HUES6 (cell line): ENCODE data around the gene JMJD4.

Source experiments
- H3K27ac ChIP-seq: 2 replicates; pipeline ENCODE4 v1.7.0; 2013; ENCODE audit warnings: low read depth, mild to moderate bottlenecking, low read length, inconsistent platforms
- H3K27me3 ChIP-seq: 2 replicates; pipeline ENCODE4 v1.6.1; 2013; ENCODE audit warnings: low read length; ENCODE audit not compliant: control insufficient read depth, insufficient read depth
- H3K36me3 ChIP-seq: 2 replicates; pipeline ENCODE4 v1.6.1; 2013; ENCODE audit warnings: low read length; ENCODE audit not compliant: control insufficient read depth, insufficient read depth
- H3K4me1 ChIP-seq: 2 replicates; pipeline ENCODE4 v1.6.1; 2013; ENCODE audit warnings: low read length; ENCODE audit not compliant: control insufficient read depth, insufficient read depth
- H3K4me3 ChIP-seq: 2 replicates; pipeline ENCODE4 v1.5.1; 2013; ENCODE audit warnings: low read depth, low read length
- H3K9ac ChIP-seq: one replicate; pipeline ENCODE4 v1.6.1; 2013; ENCODE audit warnings: mild to moderate bottlenecking, low read length
- H3K9me3 ChIP-seq: 2 replicates; pipeline ENCODE4 v1.6.1; 2013; ENCODE audit warnings: low read depth, low read length; ENCODE audit not compliant: control insufficient read depth, insufficient read depth

JMJD4 gene

GRCh38 chr1:227747948-227748495 is 12.9 kb upstream of the JMJD4 start:
- H3K4me1 ChIP-seq = no peaks in the 10 kb centered on the region
- H3K4me3 ChIP-seq = no peak overlapping the region
- H3K9me3 ChIP-seq = no peaks in the 10 kb centered on the region
- peaks cover 46% of the 10 kb centered on the region for H3K36me3 ChIP-seq
- H3K27me3 ChIP-seq = no peaks in the 10 kb centered on the region
- H3K9ac ChIP-seq = no peak overlapping the region
- no peak overlapping the region for H3K27ac ChIP-seq

GRCh38 chr1:227747382-227747781 is 12.3 kb upstream of the JMJD4 start:
- H3K9ac ChIP-seq = no peak overlapping the region
- H3K9me3 ChIP-seq = no peaks in the 10 kb centered on the region
- peaks cover 42% of the 10 kb centered on the region for H3K36me3 ChIP-seq

GRCh38 chr1:227746676-227747075 is 11.6 kb upstream of the JMJD4 start:
- Histone ChIP-seq H3K27me3 (no peaks in the 10 kb centered on the region), H3K9me3 (no peaks in the 10 kb centered on the region), H3K4me1 (no peaks in the 10 kb centered on the region), H3K4me3 (no peak overlapping the region), H3K9ac (no peak overlapping the region), H3K27ac (no peak overlapping the region), H3K36me3 (peaks cover 42% of the 10 kb centered on the region)

More at GRCh38 chr1:227747382-227747781, 12.3 kb upstream of the JMJD4 start:
- Histone ChIP-seq H3K4me3 (no peak overlapping the region), H3K27ac (no peak overlapping the region), H3K4me1 (no peaks in the 10 kb centered on the region), H3K27me3 (no peaks in the 10 kb centered on the region)

GRCh38 chr1:227745568-227746265 is 10.6 kb upstream of the JMJD4 start:
- H3K9me3 ChIP-seq = no peaks in the 10 kb centered on the region
- no peak overlapping the region for H3K27ac ChIP-seq
- H3K4me1 ChIP-seq = no peaks in the 10 kb centered on the region
- no peak overlapping the region for H3K4me3 ChIP-seq
- H3K27me3 ChIP-seq = no peaks in the 10 kb centered on the region
- peaks cover 34% of the 10 kb centered on the region for H3K36me3 ChIP-seq
- H3K9ac ChIP-seq = no peak overlapping the region

GRCh38 chr1:227744668-227745067 is 9.6 kb upstream of the JMJD4 start:
- no peaks in the 10 kb centered on the region for H3K27me3 ChIP-seq
- H3K9ac ChIP-seq = no peak overlapping the region
- H3K36me3 ChIP-seq = peaks cover 24% of the 10 kb centered on the region
- no peaks in the 10 kb centered on the region for H3K9me3 ChIP-seq
- H3K27ac ChIP-seq = no peak overlapping the region
- H3K4me3 ChIP-seq = no peak overlapping the region
- H3K4me1 ChIP-seq = no peaks in the 10 kb centered on the region; the same call in 1 of the 2 replicates

GRCh38 chr1:227742738-227743715 is 7.9 kb upstream of the JMJD4 start:
- H3K4me1 ChIP-seq = no peaks in the 10 kb centered on the region; the same call in 1 of the 2 replicates
- H3K27ac ChIP-seq = no peak overlapping the region
- H3K9me3 ChIP-seq = no peaks in the 10 kb centered on the region
- H3K36me3 ChIP-seq = peaks cover 7% of the 10 kb centered on the region
- no peak overlapping the region for H3K9ac ChIP-seq
- no peak overlapping the region for H3K4me3 ChIP-seq
- no peaks in the 10 kb centered on the region for H3K27me3 ChIP-seq

GRCh38 chr1:227741166-227741870 is 6.2 kb upstream of the JMJD4 start:
- Histone ChIP-seq H3K9me3 (no peaks in the 10 kb centered on the region), H3K27ac (no peak overlapping the region), H3K36me3 (no peaks in the 10 kb centered on the region), H3K9ac (no peak overlapping the region), H3K4me3 (no peak overlapping the region), H3K4me1 (no peaks in the 10 kb centered on the region; the same call in 1 of the 2 replicates), H3K27me3 (no peaks in the 10 kb centered on the region)

- H3K27me3 ChIP-seq = no peaks in the 10 kb centered on the region
- no peak overlapping the region for H3K27ac ChIP-seq
- H3K4me3 ChIP-seq = no peak overlapping the region
- H3K4me1 ChIP-seq = no peaks in the 10 kb centered on the region; the same call in 1 of the 2 replicates
- H3K9me3 ChIP-seq = no peaks in the 10 kb centered on the region
- no peak overlapping the region for H3K9ac ChIP-seq
- no peaks in the 10 kb centered on the region for H3K36me3 ChIP-seq
Observed at GRCh38 chr1:227740401-227740960, 5.4 kb upstream of the JMJD4 start.

GRCh38 chr1:227739636-227740035 is 4.5 kb upstream of the JMJD4 start:
- Histone ChIP-seq H3K36me3 (no peaks in the 10 kb centered on the region), H3K27ac (no peak overlapping the region), H3K4me1 (no peaks in the 10 kb centered on the region; the same call in 1 of the 2 replicates), H3K4me3 (no peak overlapping the region), H3K9me3 (no peaks in the 10 kb centered on the region), H3K27me3 (no peaks in the 10 kb centered on the region), H3K9ac (no peak overlapping the region)

GRCh38 chr1:227738820-227739219 is 3.7 kb upstream of the JMJD4 start:
- Histone ChIP-seq H3K4me3 (no peak overlapping the region), H3K4me1 (no peaks in the 10 kb centered on the region; the same call in 1 of the 2 replicates), H3K9me3 (no peaks in the 10 kb centered on the region), H3K9ac (no peak overlapping the region), H3K27me3 (no peaks in the 10 kb centered on the region), H3K36me3 (0 out of 2 replicates have a peak, but pooled peaks cover 1% of the 10 kb centered on the region), H3K27ac (no peak overlapping the region)
